Pancreas (tissue), 10 donors: ENCODE data around the gene GRM5. TPM values are rescaled to one million over a fixed set of nuclear protein-coding genes. Genes with fewer than 3 reads are reported as not detected.

ENCODE experiments used
- ATAC-seq, 4 donors: fragments of 200-7000 bp; cut with Tn5 transposase; one replicate each; pipeline versions ENCODE4 v1.8.0 to v1.9.1; 2020; ENCODE audit warnings: mild to moderate bottlenecking in 4 of 4, moderate library complexity in 4 of 4
- DNase-seq, 6 donors: peaks; one replicate each; pipeline ENCODE4 v3.0.0-alpha.2; 2020
- FAIRE-seq: peaks from 2 replicates; lab custom pipeline; 2012; peaks lifted over from hg19 to GRCh38; lab: Jason Lieb, UNC
- H3K27ac ChIP-seq, 4 donors: fragments of 200-600 bp; sonication (generic); 1 replicate in 3 of 4; 2 replicates in 1 of 4; pipeline versions ENCODE4 v1.5.0 to v1.8.0; 2020
- H3K27me3 ChIP-seq, 4 donors: fragments of 200-600 bp; one replicate each; pipeline ENCODE4 v1.8.0; 2021
- H3K36me3 ChIP-seq, 3 donors: fragments of 200-600 bp; sonication (generic) in 1 of 3; one replicate each; pipeline versions ENCODE4 v1.5.0 to v1.8.0; 2020 to 2021
- H3K4me1 ChIP-seq, 3 donors: fragments of 200-600 bp; one replicate each; pipeline ENCODE4 v1.8.0; 2021
- H3K4me3 ChIP-seq, 4 donors: fragments of 200-600 bp; sonication (generic) in 2 of 4; one replicate each; pipeline versions ENCODE4 v1.5.0 to v1.8.0; 2020 to 2021
- H3K9me3 ChIP-seq, 4 donors: fragments of 200-600 bp; one replicate each; pipeline ENCODE4 v1.8.0; 2021
- WGBS, 2 donors: extraction: QIAGEN DNeasy Blood & Tissue Kit; methylation state at CpG; one replicate each; pipeline ENCODE4 v1.1.7; 2013; 5-methylcytosine and 5-hydroxymethylcytosine counted together
- intact Hi-C, 3 donors: fragments of 100-400 bp; cut with DNase I; formaldehyde crosslinking; loops; one replicate each; pipeline versions ENCODE4 v1.11.1 to v1.14.2; 2022
- polyA plus RNA-seq, 2 donors: library from polyadenylated mRNA; stranded (reverse); fragments of 200-250 nt; gene quantifications; one replicate each; pipeline ENCODE4 v1.2.3, GENCODE V29; 2013
- total RNA-seq, 6 donors: library from RNA; stranded (reverse); fragmentation: NEBNext Ultra II Directional in 4 of 6; extraction: Animal tissue kit (Norgen Biotek cat#: 25700) in 4 of 6; gene quantifications; one replicate each; pipeline versions ENCODE4 v1.2.1 to v1.2.4, GENCODE V29; 2021 to 2023
- TF ChIP-seq, protein P1 (sequence below), 4 donors: fragments of 200-600 bp; sonication (generic) in 3 of 4; IDR thresholded peaks; one replicate each; pipeline versions ENCODE4 v1.5.0 to v1.8.0; 2021; ENCODE audit warnings: antibody characterized with exemption in 4 of 4
- donor health status: healthy with polysubstance abuse.
- donor health status: DM: no; HTN: no; CAD: no; lungs with moderate emphysema.
- donor health status: DM: no; HTN: no; CAD: no.
- donor health status: control.
- donor health status: control.
- donor health status: Bipolar disorder and iron deficiency.
- donor health status: DM: yes; HTN: yes; CAD: no.
- donor health status: DM: no; HTN: no; CAD: no.
- donor health status: DM: no; HTN: no; CAD: no.
- donor health status: DM: yes; HTN: yes; CAD: no.

The GRM5 gene
- total and polyA plus RNA-seq, 8 donors, result 0.02 to 0.06 (median 0.06) TPM; not detected in 5

DNA sequence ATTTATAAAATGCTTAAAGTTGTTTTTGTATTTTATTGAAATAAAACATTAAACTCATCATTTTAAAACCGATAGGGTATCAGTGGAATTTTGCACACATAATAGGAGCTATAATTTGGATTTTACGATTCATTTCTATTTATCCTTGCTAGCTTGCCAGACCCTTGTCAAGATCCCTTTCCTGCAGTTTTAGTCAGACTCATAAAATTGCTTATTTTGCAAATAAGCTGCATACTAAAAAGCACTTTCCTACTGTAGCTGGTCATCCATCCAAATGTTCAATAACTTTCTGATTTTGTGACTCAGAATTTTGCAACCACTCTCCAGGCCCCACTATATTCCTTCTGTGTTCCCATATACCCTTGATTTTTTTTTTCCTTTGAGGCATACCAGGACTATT is 489.0 kb downstream of the GRM5 start:
- ATAC-seq (no peak), DNase-seq (no peak), FAIRE-seq (no peak)
- Histone ChIP-seq H3K27ac (no peak overlapping the region), H3K36me3 (no peaks in the 10 kb centered on the region), H3K27me3 (no peaks in the 10 kb centered on the region), H3K9me3 (no peaks in the 10 kb centered on the region), H3K4me1 (no peaks in the 10 kb centered on the region), H3K4me3 (no peak overlapping the region)
- intact Hi-C loops, result no loop called here
- TF ChIP-seq, protein P1, sequence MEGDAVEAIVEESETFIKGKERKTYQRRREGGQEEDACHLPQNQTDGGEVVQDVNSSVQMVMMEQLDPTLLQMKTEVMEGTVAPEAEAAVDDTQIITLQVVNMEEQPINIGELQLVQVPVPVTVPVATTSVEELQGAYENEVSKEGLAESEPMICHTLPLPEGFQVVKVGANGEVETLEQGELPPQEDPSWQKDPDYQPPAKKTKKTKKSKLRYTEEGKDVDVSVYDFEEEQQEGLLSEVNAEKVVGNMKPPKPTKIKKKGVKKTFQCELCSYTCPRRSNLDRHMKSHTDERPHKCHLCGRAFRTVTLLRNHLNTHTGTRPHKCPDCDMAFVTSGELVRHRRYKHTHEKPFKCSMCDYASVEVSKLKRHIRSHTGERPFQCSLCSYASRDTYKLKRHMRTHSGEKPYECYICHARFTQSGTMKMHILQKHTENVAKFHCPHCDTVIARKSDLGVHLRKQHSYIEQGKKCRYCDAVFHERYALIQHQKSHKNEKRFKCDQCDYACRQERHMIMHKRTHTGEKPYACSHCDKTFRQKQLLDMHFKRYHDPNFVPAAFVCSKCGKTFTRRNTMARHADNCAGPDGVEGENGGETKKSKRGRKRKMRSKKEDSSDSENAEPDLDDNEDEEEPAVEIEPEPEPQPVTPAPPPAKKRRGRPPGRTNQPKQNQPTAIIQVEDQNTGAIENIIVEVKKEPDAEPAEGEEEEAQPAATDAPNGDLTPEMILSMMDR (IDR thresholded peaks at IDR 0.05), result no peak
- WGBS, 2 donors, result 59 to 64% methylated on average over 2 of the region's 2 CpGs

DNA sequence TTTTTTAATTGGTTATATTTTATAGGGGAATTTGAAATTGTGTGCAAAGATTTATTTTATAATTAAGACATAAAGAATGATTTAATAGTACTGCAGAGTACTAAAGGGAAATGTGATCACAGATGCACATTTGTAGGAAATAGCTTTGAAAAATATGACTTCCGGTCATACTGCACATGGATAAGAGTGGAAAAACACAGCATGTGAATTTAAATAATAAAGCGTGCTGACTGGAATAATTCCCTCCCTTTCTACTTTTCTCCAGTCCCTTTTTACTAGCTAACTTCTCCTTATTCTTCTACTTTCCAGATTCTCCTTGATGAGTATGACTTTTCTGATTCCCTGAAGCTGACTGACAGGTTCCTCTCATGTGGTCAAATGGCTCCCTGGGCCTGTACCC is 489.9 kb downstream of the GRM5 start:
- TF ChIP-seq, protein P1 (IDR thresholded peaks at IDR 0.05), result no peak
- Histone ChIP-seq H3K4me1 (no peaks in the 10 kb centered on the region), H3K27me3 (no peaks in the 10 kb centered on the region), H3K27ac (no peak overlapping the region), H3K4me3 (no peak overlapping the region), H3K36me3 (no peaks in the 10 kb centered on the region), H3K9me3 (no peaks in the 10 kb centered on the region)
- DNase-seq, result no peak
- WGBS, 2 donors, result 87% methylated on average over 2 of the region's 2 CpGs
- no peak for ATAC-seq
- intact Hi-C loops, result no loop called here
- FAIRE-seq, result no peak

DNA sequence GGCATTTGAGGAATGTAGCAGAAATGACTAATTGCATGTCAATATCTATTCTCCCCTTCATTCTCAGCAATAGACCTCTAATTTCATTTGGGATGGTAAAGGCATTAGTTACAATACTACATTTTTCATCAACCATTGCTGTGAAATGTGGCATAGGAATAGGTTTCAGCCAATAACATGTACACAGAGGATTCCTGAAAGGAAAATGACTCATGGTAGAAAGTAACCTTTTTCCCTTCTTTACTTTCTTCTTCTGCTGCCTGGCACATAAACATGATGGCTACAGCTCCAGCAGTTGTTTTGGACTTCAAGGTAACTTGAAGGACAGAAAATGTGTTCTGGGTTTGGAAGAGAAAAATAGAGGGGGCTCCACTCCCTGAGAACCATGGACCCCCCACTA is 496.4 kb downstream of the GRM5 start:
- no peaks in the 10 kb centered on the region for H3K36me3 ChIP-seq
- H3K27me3 ChIP-seq, result no peaks in the 10 kb centered on the region
- FAIRE-seq, result no peak
- ATAC-seq, result no peak
- no peak overlapping the region for H3K4me3 ChIP-seq
- H3K4me1 ChIP-seq, result no peaks in the 10 kb centered on the region
- intact Hi-C loops, result no loop called here
- TF ChIP-seq, protein P1 (IDR thresholded peaks at IDR 0.05), result no peak
- no peaks in the 10 kb centered on the region for H3K9me3 ChIP-seq
- H3K27ac ChIP-seq, result no peak overlapping the region
- no peak for DNase-seq

DNA sequence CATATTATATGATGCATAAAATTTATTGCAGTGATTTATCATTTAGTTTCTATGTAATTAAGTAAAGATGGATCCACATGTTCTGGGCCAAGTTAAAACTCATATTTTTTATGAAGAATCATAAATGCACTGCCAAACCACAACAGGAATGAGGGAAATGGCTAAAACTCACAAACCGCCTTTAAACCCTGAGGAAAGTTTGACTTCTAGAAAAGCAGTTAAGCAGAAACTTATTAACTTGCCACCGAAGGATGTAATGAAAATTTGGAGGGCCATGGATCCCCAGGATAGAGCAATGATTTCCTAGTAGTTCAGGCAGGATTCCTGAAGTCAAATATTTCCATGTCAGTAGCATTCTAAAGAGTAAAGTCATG is 510.0 kb downstream of the GRM5 start:
- H3K4me1 ChIP-seq, result no peaks in the 10 kb centered on the region
- intact Hi-C loops, result loop anchor here in 1 of 3 donors (10.0 kb wide), 1 partner anchor 1201 kb away; no protein-coding TSS in a partner anchor
- H3K9me3 ChIP-seq, result no peaks in the 10 kb centered on the region
- WGBS, 2 donors, result 63 to 86% methylated on average over 2 of the region's 2 CpGs
- H3K27me3 ChIP-seq, result no peaks in the 10 kb centered on the region
- ATAC-seq (no peak), DNase-seq (no peak), FAIRE-seq (no peak)
- no peak overlapping the region for H3K27ac ChIP-seq
- H3K36me3 ChIP-seq, result no peaks in the 10 kb centered on the region
- TF ChIP-seq, protein P1 (IDR thresholded peaks at IDR 0.05), result no peak
- H3K4me3 ChIP-seq, result no peak overlapping the region

DNA sequence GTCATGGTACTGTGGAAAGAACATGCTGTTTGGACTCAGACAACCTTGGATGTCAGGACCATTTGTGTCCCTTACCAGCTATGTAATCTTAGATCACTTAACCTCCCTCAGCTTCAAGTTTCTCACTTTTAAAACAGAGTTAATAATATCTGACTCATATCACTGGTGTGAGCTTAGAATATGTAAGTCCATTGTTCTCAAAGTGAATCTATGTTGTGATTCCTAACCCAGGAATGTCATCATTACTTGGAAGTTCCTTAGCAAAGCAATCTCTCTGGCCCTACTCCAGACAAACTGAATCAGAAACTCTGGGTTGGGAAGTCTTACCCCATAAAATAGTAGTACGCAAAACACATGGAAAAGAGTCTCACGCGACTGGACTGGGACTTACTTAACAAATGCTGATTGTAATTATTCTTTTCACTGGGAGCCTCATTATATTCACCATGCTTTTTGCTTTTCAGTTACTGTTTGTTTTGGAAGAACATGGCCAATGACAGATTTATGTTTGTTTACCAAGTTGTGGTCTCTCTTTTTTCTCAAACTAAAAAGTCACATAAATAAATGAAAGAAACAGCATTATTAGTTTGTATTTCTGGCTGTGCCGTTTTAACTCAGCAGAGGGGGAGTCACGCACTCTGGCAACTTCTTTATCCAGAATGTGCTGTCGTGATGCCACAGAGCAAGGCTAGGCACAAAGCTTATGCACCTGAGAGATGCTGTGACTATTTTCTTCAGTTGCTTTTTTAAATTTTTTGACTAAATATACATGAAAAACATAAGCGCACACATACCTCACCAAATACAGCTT is 510.6 kb downstream of the GRM5 start:
- Histone ChIP-seq H3K36me3 (no peaks in the 10 kb centered on the region), H3K4me3 (no peak overlapping the region), H3K4me1 (no peaks in the 10 kb centered on the region), H3K9me3 (no peaks in the 10 kb centered on the region), H3K27me3 (no peaks in the 10 kb centered on the region), H3K27ac (no peak overlapping the region)
- ATAC-seq, result peak in 2 of 4 donors; percentile 20 to 54
- FAIRE-seq, result no peak
- TF ChIP-seq, protein P1 (IDR thresholded peaks at IDR 0.05), result no peak
- DNase-seq, result no peak
- intact Hi-C loops, result loop anchor here in 1 of 3 donors (10.0 kb wide), 1 partner anchor 1200 kb away; no protein-coding TSS in a partner anchor
- 71 to 76% methylated on average over 7 of the region's 7 CpGs for WGBS, 2 donors
